Vagina (tissue), 2 donors: ENCODE measurements around the gene RIPK1. TPM values are rescaled to one million over a fixed set of nuclear protein-coding genes. Genes with fewer than 3 reads are reported as not detected.

Source experiments
- DNase-seq, 2 donors: peaks; one replicate each; pipeline ENCODE4 v3.0.0-alpha.2; 2017; ENCODE audit errors: extremely low spot score in 2 of 2
- H3K27ac ChIP-seq: fragments of 200-600 bp; sonication (generic); one replicate; pipeline ENCODE4 v1.5.1; 2019
- H3K27me3 ChIP-seq: fragments of 200-600 bp; sonication (generic); one replicate; pipeline ENCODE4 v1.5.1; 2019
- H3K36me3 ChIP-seq, 2 donors: fragments of 200-600 bp; sonication (generic); one replicate each; pipeline ENCODE4 v1.5.1; 2017 to 2019
- H3K4me1 ChIP-seq: fragments of 200-600 bp; sonication (generic); one replicate; pipeline ENCODE4 v1.5.1; 2019
- H3K4me3 ChIP-seq, 2 donors: fragments of 200-600 bp; sonication (generic); 1 replicate in 1 of 2; 2 replicates in 1 of 2; pipeline ENCODE4 v1.5.1; 2016 to 2019
- H3K9me3 ChIP-seq: fragments of 200-600 bp; sonication (generic); one replicate; pipeline ENCODE4 v1.5.1; 2019
- POLR2A ChIP-seq, 2 donors: fragments of 450-650 bp; IDR thresholded peaks; one replicate each; pipeline ENCODE4 v1.6.1; 2017; ENCODE audit warnings: antibody characterized with exemption in 2 of 2, mild to moderate bottlenecking in 2 of 2, moderate library complexity in 2 of 2
- POLR2AphosphoS5 ChIP-seq, 2 donors: sonication (generic); formaldehyde crosslinking; IDR thresholded peaks; one replicate each; pipeline ENCODE4 v1.9.0; 2017; ENCODE audit warnings: antibody characterized with exemption in 2 of 2, mild to moderate bottlenecking in 2 of 2, low read depth in 1 of 2; ENCODE audit not compliant: insufficient read depth in 1 of 2
- intact Hi-C: fragments of 100-400 bp; cut with DNase I; formaldehyde crosslinking; loops from one replicate; pipeline ENCODE4 v1.15.1; 2023
- small RNA-seq: library from RNA; depleted of rRNA; stranded (forward); fragments of <200 nt; gene quantifications from one replicate; pipeline ENCODE3, GENCODE V24; 2016
- total RNA-seq: library from RNA; depleted of rRNA; stranded (reverse); fragments of >200 nt; gene quantifications from one replicate; pipeline ENCODE4 v1.2.3, GENCODE V29; 2016
- TF ChIP-seq, protein P1 (sequence below), 3 experiments: fragments of 450-650 bp in 2 of 3; fragments of 200-600 bp in 1 of 3; sonication (generic) in 1 of 3; IDR thresholded peaks; one replicate each; pipeline ENCODE4 v1.5.1; 2017 to 2019; ENCODE audit warnings: antibody characterized with exemption in 3 of 3, mild to moderate bottlenecking in 2 of 3, moderate library complexity in 2 of 3

Gene RIPK1
- total RNA-seq, 1 donor from 2014 or later = 27.0 TPM

DNA sequence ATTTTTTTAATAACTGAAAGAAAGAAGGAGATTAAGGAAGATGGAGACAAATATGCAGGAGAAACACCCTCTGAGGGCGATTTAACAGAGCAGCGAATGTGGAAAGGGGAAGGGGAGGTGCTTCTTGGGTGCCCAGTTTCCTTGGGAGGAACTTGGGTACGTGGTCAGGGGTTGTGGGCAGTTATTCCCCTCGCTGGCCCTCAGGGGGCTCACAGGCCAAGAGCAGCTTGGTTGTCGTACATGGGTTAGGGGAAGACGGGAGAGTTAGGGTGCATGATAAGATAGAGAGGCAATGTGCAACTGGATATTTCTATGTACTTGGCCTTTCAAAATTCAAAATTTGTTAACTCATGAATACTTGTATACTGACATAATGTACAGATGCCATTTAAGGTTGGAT is 96.1 kb downstream of the RIPK1 start:
- intact Hi-C loops = no loop called here
- TF ChIP-seq POLR2A (IDR thresholded peaks at IDR 0.05) = no peak
- TF ChIP-seq, protein P1, sequence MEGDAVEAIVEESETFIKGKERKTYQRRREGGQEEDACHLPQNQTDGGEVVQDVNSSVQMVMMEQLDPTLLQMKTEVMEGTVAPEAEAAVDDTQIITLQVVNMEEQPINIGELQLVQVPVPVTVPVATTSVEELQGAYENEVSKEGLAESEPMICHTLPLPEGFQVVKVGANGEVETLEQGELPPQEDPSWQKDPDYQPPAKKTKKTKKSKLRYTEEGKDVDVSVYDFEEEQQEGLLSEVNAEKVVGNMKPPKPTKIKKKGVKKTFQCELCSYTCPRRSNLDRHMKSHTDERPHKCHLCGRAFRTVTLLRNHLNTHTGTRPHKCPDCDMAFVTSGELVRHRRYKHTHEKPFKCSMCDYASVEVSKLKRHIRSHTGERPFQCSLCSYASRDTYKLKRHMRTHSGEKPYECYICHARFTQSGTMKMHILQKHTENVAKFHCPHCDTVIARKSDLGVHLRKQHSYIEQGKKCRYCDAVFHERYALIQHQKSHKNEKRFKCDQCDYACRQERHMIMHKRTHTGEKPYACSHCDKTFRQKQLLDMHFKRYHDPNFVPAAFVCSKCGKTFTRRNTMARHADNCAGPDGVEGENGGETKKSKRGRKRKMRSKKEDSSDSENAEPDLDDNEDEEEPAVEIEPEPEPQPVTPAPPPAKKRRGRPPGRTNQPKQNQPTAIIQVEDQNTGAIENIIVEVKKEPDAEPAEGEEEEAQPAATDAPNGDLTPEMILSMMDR (IDR thresholded peaks at IDR 0.05) = no peak
- TF ChIP-seq POLR2AphosphoS5 (IDR thresholded peaks at IDR 0.05; ENCODE audit: insufficient read depth in 1 of 2, low read depth in 1 of 2) = no peak
- H3K9me3 ChIP-seq = no peaks in the 10 kb centered on the region
- no peaks in the 10 kb centered on the region for H3K27me3 ChIP-seq
- H3K4me3 ChIP-seq = no peak overlapping the region
- no peak for DNase-seq
- H3K4me1 ChIP-seq = peaks cover 21% of the 10 kb centered on the region
- no peaks in the 10 kb centered on the region for H3K36me3 ChIP-seq
- H3K27ac ChIP-seq = no peak overlapping the region

Small RNAs within 50 kb of the gene (small RNA-seq; reads per million reads assigned to genes)
- not detected for gene AL133351.4
- gene RNA5SP201 = not detected

Other genes with a start within 250 kb of the RIPK1 start
- gene SERPINB1, start 226.6 kb upstream of the RIPK1 start, total RNA-seq = 38.1 TPM
- gene SERPINB9, start 165.2 kb upstream of the RIPK1 start, total RNA-seq = 6.9 TPM
- gene SERPINB6, start 96.9 kb upstream of the RIPK1 start, total RNA-seq = 93.8 TPM
- gene NQO2, start 68.6 kb upstream of the RIPK1 start, total RNA-seq = 11.8 TPM
- gene BPHL, start 50.2 kb downstream of the RIPK1 start, total RNA-seq = 10.3 TPM
- gene TUBB2A, start 89.0 kb downstream of the RIPK1 start, total RNA-seq = 72.7 TPM
- 6.9 TPM for gene TUBB2B, start 159.2 kb downstream of the RIPK1 start, total RNA-seq
- 25.0 TPM for gene PSMG4, start 190.5 kb downstream of the RIPK1 start, total RNA-seq